ENCODE results near the gene BEST4.
A peak's percentile ranks its signal among the peaks of the same experiment; 100 is the strongest.
"Not testable (repeated sequence)": the region's sequence is repeated elsewhere in the genome, so short reads cannot be mapped to it uniquely, and the experiment has no call there.

Gene BEST4

DNA sequence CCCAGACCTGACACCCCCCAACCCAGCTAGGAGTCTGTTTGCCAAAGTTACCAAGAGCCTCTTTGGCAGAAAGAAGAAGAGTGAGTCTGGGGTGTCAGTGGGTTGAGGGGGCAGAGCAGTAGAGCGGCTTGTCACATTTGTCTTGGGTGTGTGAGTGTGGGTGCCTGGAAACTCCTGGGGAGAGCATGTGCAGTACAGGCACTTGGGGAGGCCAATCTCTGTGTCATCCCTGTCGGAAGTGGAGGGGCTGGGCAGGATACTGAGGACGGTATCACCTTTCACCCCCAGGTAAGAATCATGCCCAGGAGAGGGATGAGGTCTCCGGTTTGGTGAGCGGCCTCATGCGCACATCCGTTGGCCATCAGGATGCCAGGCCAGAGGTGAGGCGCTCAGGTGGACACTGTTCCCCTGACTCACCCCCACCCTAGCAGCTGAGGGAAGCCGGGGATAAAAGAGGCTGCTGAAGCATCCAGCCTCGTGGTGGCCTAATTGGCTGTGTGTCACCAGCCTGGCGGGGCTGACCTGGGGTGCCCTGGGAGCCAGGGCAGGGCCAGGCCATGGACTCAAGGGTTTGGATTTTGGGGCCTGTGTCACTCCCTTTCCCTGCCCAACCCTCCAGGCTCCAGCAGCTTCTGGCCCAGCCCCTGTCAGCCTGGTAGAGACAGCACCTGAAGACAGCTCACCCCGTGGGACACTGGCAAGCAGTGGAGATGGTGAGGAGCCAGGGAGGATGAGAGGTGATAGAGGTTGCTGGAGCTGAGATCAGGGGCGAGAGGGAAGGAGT lies 15.5 kb upstream of the BEST4 start:
- H3K27ac ChIP-seq (ENCODE audit: low read depth, low read length), result no peak overlapping the region
- H3K4me1 ChIP-seq (ENCODE audit: control insufficient read depth, insufficient read depth, low read length), result peaks cover 24% of the 10 kb centered on the region
- H3K9ac ChIP-seq (ENCODE audit: low read length), result no peak overlapping the region
- H3K36me3 ChIP-seq (ENCODE audit: control insufficient read depth, insufficient read depth, low read length), result peaks cover 16% of the 10 kb centered on the region
- no peaks in the 10 kb centered on the region for H3K27me3 ChIP-seq (ENCODE audit: control insufficient read depth, insufficient read depth, low read length)
- no peak overlapping the region for H3K4me3 ChIP-seq (ENCODE audit: low read length)

DNA sequence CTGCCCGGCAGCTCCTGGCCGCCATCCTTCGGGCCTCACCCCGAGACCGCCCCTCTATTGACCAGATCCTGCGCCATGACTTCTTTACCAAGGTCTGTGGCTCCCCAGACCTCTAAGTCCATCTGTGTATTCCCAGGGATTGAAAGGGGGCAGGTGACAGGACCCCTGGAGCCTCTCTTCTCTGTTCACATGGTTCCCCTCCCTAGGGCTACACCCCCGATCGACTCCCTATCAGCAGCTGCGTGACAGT lies 15.0 kb upstream of the BEST4 start:
- Histone ChIP-seq H3K4me1 (ENCODE audit: control insufficient read depth, insufficient read depth, low read length) (peaks cover 20% of the 10 kb centered on the region), H3K27me3 (ENCODE audit: control insufficient read depth, insufficient read depth, low read length) (no peaks in the 10 kb centered on the region), H3K9ac (ENCODE audit: low read length) (no peak overlapping the region), H3K27ac (ENCODE audit: low read depth, low read length) (no peak overlapping the region), H3K36me3 (ENCODE audit: control insufficient read depth, insufficient read depth, low read length) (peaks cover 16% of the 10 kb centered on the region), H3K4me3 (ENCODE audit: low read length) (no peak overlapping the region)

DNA sequence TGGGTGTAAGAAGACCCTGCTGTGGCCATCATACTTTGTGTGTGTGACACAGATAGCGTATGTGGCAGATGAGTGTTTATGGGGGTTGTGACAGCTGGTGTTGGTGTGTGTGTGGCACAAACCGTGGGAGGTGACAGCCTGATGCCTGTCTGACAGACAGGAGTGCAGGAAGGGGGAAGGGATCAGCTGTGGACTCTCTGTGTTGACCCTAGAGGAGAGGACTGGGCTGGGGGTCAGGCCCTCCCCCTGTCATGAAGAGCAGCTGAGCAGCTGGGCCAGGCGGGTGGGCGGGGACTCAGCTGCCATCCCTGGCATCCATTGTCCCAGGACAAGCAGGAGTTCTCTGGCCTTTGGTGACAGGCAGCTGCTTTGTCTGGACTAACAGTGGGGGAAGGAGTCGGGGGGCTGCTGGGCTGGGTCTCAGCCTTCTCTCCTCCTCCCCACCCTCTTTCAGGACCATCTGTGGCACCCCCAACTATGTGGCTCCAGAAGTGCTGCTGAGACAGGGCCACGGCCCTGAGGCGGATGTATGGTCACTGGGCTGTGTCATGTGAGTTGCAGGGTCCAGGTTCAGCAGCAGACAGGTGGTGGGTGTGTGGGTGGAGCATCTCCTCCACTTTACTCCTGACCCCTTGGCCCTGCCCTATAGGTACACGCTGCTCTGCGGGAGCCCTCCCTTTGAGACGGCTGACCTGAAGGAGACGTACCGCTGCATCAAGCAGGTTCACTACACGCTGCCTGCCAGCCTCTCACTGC lies 14.5 kb upstream of the BEST4 start:
- no peaks in the 10 kb centered on the region for H3K27me3 ChIP-seq (ENCODE audit: control insufficient read depth, insufficient read depth, low read length)
- H3K27ac ChIP-seq (ENCODE audit: low read depth, low read length), result no peak overlapping the region
- peaks cover 16% of the 10 kb centered on the region for H3K4me1 ChIP-seq (ENCODE audit: control insufficient read depth, insufficient read depth, low read length)
- peaks cover 16% of the 10 kb centered on the region for H3K36me3 ChIP-seq (ENCODE audit: control insufficient read depth, insufficient read depth, low read length)
- H3K4me3 ChIP-seq (ENCODE audit: low read length), result peak overlapping the region; percentile 55
- H3K9ac ChIP-seq (ENCODE audit: low read length), result peak overlapping the region; percentile 47

DNA sequence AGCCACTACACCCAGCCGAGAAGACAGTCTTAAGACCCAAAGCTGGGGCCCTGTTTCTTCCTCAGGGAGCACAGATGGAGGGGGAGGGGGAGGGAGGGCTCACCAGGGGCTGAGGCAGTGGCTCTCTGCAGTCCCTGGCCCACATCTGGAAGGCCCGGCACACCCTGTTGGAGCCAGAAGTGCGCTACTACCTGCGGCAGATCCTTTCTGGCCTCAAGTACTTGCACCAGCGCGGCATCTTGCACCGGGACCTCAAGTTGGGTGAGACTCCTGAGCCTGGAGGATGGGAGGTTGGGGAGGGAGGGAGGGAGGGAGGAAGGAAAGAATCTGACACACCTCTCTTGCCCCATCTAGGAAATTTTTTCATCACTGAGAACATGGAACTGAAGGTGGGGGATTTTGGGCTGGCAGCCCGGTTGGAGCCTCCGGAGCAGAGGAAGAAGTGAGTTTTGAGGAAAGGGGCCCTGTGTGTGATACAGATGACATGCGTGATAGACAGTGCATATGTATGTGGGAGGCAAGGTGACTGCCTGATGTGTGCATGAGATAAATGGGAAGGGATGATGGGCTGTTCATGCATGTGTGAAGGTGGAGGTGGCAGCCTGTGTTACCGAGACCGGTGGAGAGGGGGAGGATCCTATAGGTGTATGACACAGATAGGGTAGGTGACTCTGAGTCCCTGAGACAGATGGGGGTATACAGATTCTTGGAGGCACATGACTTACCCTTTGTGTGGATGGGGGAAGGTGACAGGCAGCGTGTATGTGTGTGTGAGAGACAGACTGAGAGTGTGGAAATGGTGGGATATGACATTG lies 13.7 kb upstream of the BEST4 start:
- Histone ChIP-seq H3K4me1 (ENCODE audit: control insufficient read depth, insufficient read depth, low read length) (peaks cover 8% of the 10 kb centered on the region), H3K4me3 (ENCODE audit: low read length) (peak overlapping the region; percentile 55), H3K36me3 (ENCODE audit: control insufficient read depth, insufficient read depth, low read length) (peaks cover 16% of the 10 kb centered on the region), H3K9ac (ENCODE audit: low read length) (no peak overlapping the region), H3K27me3 (ENCODE audit: control insufficient read depth, insufficient read depth, low read length) (no peaks in the 10 kb centered on the region), H3K27ac (ENCODE audit: low read depth, low read length) (no peak overlapping the region)

DNA sequence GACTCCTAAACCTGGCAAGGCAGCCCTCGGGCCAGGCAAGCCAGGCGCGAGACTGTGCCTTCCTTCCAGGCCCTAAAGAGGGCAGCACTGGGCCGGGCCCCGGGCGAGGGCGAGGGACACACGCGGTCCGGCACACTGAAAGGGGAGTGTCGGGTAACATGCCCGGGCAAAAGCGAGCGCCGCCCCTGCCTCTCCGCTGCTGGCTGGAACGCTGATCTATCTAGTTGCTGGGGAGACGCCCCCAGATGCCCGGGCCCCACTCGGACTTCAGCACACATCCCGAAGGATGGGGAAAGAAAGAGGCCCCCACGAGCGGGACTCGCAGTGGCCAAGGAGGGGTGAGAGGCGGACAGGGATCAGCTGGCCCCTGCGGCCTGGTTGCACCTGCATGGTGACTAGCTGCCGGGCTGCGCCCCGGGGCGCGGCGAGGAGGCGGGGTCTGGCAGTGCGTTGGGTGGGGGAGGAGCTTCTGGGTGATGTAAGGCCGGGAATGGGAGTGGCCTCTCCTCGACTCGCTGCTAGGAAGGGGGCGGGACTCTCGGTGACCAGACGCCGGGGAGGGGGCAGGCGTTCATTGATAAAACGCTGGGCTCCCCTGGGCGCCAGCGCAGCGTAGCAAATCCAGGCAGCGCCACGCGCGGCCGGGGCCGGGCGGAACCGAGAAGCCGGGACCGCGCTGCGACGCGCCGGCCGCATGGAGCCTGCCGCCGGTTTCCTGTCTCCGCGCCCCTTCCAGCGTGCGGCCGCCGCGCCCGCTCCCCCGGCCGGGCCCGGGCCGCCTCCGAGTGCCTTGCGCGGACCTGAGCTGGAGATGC lies 12.0 kb upstream of the BEST4 start, which contains the start of gene PLK3:
PLK3 (plus strand) TSS at position 608 of the 815 bp plus-strand sequence; CDS start at position 695, 87 bp downstream.
- Histone ChIP-seq H3K36me3 (ENCODE audit: control insufficient read depth, insufficient read depth, low read length) (peaks cover 16% of the 10 kb centered on the region), H3K9ac (ENCODE audit: low read length) (peak within 1 kb of the TSS; percentile 11), H3K27me3 (ENCODE audit: control insufficient read depth, insufficient read depth, low read length) (no peaks in the 10 kb centered on the region), H3K4me1 (ENCODE audit: control insufficient read depth, insufficient read depth, low read length) (peaks cover 6% of the 10 kb centered on the region), H3K27ac (ENCODE audit: low read depth, low read length) (peak within 1 kb of the TSS; percentile 86), H3K4me3 (ENCODE audit: low read length) (peak within 1 kb of the TSS; percentile 80)

DNA sequence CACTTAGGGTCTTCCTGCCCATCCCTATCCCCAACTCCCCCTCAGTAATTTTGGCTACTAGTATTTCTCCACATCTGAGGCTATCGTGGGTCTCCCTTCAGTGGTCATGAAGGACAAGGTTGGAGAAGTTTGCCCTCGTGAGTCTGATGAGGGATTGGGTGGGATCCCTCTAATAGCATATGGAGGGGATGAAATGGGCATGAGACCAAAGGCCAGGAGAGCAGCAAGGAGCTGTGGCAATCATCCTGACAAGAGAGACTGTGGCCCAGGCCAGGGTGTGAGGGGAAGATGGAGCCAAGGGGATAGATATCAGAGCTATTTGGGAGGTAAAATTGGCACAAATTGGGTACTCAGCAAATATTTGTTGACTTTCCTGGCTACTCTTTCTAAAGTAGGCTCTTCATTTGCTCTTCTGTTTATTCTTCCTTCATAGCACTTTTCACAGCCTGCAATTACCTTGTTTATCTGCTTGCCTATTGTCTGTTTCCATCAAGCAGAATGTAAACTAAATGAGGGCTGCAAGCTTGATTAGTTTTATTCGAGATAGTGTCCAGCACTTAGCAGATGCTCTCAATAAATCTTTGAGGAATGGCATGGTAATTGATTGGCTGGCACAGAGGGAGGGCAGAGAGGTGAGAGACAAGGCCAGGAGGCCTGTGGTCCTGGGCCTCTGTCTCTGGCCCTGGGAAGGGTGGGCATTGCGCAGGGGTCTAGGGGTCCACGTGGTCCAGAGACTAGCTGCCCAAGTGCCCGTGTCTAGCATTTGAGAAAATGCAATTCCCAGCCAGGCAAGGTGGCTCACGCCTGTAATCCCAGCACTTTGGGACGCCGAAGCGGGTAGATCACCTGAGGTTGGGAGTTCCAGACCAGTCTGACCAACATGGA lies 10.8 kb upstream of the BEST4 start:
- peaks cover 6% of the 10 kb centered on the region for H3K4me1 ChIP-seq (ENCODE audit: control insufficient read depth, insufficient read depth, low read length)
- H3K4me3 ChIP-seq (ENCODE audit: low read length), result no peak overlapping the region
- peaks cover 13% of the 10 kb centered on the region for H3K36me3 ChIP-seq (ENCODE audit: control insufficient read depth, insufficient read depth, low read length)
- no peaks in the 10 kb centered on the region for H3K27me3 ChIP-seq (ENCODE audit: control insufficient read depth, insufficient read depth, low read length)
- no peak overlapping the region for H3K9ac ChIP-seq (ENCODE audit: low read length)
- H3K27ac ChIP-seq (ENCODE audit: low read depth, low read length), result no peak overlapping the region

DNA sequence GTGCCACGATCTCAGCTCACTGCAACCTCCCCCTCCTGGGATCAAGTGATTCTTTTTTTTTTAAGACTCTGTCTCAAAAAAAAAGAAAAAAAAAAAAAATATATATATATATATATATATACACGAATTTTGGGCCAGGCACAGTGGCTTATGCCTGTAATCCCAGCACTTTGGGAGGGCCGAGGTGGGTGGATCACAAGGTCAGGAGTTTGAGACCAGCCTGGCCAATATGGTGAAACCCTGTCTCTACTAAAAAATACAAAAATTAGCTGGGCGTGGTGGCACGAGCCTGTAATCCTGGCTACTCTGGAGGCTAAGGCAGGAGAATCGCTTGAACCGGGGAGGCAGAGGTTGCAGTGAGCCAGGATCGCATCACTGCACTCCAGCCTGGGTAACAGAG lies 9.9 kb upstream of the BEST4 start:
- H3K9ac ChIP-seq (ENCODE audit: low read length); H3K27ac ChIP-seq (ENCODE audit: low read depth, low read length); H3K4me3 ChIP-seq (ENCODE audit: low read length): not testable (repeated sequence)

DNA sequence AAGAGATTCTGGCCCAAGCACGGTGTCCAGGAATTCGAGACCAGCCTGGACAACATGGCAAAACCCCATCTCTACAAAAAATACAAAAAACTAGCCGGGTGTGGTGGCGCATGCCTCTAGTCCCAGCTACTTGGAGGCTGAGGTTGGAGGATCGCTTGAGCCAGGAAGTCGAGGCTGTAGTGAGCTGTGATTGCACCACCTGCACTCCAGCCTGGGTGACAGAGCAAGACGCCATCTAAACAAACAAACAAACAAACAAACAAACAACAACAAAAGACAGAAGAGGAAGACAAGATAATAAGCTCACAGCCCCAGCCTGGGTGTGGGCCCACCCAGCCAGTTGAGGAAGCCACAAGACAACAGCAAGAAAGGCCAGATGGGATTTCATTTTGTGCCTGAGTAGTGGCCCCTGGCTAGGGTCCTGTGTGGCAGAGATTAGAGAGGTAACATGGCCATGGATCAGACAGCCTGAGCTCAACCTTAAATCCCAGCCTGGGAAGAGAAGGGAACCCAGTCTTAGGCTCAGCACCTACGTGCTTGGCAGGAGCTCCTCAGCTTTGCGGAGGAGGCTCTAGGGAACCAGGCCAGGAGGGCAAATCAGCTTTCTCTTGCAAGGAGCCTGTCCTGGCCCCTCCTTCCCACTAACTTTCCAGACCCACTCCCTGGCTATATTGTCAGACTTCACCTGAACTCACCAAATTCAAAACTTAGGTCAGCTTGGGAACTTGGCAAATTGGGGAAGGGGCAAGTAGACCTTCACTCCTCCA lies 4.9 kb upstream of the BEST4 start:
- H3K27ac ChIP-seq (ENCODE audit: low read depth, low read length), result no peak overlapping the region
- H3K36me3 ChIP-seq (ENCODE audit: control insufficient read depth, insufficient read depth, low read length), result no peaks in the 10 kb centered on the region
- H3K27me3 ChIP-seq (ENCODE audit: control insufficient read depth, insufficient read depth, low read length), result no peaks in the 10 kb centered on the region
- H3K9ac ChIP-seq (ENCODE audit: low read length), result no peak overlapping the region
- H3K4me3 ChIP-seq (ENCODE audit: low read length), result no peak overlapping the region
- H3K4me1 ChIP-seq (ENCODE audit: control insufficient read depth, insufficient read depth, low read length), result no peaks in the 10 kb centered on the region

More for the DNA sequence above, 9.9 kb upstream of the BEST4 start:
- not testable (repeated sequence) for H3K27me3 ChIP-seq (ENCODE audit: control insufficient read depth, insufficient read depth, low read length); H3K4me1 ChIP-seq (ENCODE audit: control insufficient read depth, insufficient read depth, low read length); H3K36me3 ChIP-seq (ENCODE audit: control insufficient read depth, insufficient read depth, low read length)

DNA sequence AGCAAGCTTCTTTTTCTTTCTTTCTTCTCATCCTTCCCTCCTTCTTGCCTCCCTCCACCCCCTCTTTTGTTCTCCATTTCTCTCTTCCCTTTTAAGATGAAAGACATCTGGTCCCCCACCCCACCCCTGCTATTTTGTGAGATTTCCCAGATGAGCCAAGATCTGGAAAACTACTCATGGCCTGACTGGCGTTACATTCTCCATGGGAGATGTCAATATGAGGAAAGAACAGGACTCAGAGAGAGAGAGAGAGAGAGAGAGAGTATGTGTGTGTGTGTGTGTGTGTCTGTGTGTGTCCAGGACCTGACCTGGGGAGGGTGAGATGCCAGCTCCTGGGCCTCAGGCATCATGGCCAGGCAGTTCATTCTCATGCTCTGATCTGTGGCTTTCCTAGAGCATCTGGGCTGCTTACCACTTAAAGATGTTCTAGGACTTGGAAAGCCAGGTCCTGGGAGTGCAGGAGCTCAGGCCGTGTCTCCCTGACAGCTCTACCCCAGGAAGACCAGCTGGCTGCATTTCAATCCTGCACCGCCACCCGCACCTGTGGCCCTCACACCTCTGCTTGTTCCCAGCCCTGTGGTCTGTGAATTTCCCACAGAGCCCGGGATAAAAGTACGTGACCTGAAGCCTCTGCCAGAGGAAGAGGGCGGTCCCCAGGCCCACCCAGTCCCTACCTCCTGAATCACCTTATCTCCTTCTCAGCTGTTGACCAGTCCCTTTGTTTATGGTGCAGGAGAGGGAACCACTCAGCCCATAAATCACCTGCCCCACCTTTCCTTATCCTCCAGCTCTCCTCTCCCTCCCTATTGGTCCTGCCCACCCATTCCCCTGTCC lies 3.2 kb upstream of the BEST4 start:
- Histone ChIP-seq H3K4me1 (ENCODE audit: control insufficient read depth, insufficient read depth, low read length) (no peaks in the 10 kb centered on the region), H3K36me3 (ENCODE audit: control insufficient read depth, insufficient read depth, low read length) (no peaks in the 10 kb centered on the region), H3K27me3 (ENCODE audit: control insufficient read depth, insufficient read depth, low read length) (no peaks in the 10 kb centered on the region), H3K9ac (ENCODE audit: low read length) (no peak overlapping the region), H3K4me3 (ENCODE audit: low read length) (no peak overlapping the region), H3K27ac (ENCODE audit: low read depth, low read length) (no peak overlapping the region)

DNA sequence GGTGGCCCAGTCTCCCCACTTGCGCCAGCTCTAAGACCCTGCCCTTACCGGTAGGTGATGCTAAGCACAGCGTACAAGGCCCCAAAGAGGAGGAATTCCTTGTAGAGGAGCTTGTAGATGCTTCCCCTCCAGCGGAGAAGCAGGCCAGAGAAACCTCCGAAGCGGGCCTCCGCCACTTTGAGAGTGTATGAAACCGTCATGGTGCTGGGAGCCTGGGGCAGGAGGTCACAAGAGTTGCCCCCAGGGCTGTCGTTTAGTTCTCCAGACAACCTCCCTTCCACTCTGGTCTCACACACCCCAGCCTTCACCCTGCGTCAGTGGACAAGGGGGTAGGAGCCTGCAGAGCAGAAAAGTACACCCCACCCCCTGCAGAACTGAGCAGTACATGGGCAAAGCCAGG lies 464 bp downstream of the BEST4 start:
- Histone ChIP-seq H3K4me1 (ENCODE audit: control insufficient read depth, insufficient read depth, low read length) (peaks cover 10% of the 10 kb centered on the region), H3K27ac (ENCODE audit: low read depth, low read length) (no peak overlapping the region), H3K4me3 (ENCODE audit: low read length) (no peak overlapping the region), H3K36me3 (ENCODE audit: control insufficient read depth, insufficient read depth, low read length) (no peaks in the 10 kb centered on the region), H3K27me3 (ENCODE audit: control insufficient read depth, insufficient read depth, low read length) (no peaks in the 10 kb centered on the region), H3K9ac (ENCODE audit: low read length) (no peak overlapping the region)
